ENCODE data around the gene PAQR4. TPM values are rescaled to one million over a fixed set of nuclear protein-coding genes. Genes with fewer than 3 reads are reported as not detected.

Gene PAQR4
- total RNA-seq, 1 donor from 2014 or later: 7.4 TPM

GRCh38 chr16:2962334-2963073 lies 6.6 kb upstream of the PAQR4 start:
- H3K36me3 ChIP-seq: no peaks in the 10 kb centered on the region
- intact Hi-C loops (cut with DNase I): no loop called here
- H3K27ac ChIP-seq: no peak overlapping the region
- no peak for DNase-seq
- H3K27me3 ChIP-seq: peaks cover 83% of the 10 kb centered on the region
- no peaks in the 10 kb centered on the region for H3K9me3 ChIP-seq
- no peak for ATAC-seq
- peaks cover 28% of the 10 kb centered on the region for H3K4me1 ChIP-seq
- TF ChIP-seq, protein P1, sequence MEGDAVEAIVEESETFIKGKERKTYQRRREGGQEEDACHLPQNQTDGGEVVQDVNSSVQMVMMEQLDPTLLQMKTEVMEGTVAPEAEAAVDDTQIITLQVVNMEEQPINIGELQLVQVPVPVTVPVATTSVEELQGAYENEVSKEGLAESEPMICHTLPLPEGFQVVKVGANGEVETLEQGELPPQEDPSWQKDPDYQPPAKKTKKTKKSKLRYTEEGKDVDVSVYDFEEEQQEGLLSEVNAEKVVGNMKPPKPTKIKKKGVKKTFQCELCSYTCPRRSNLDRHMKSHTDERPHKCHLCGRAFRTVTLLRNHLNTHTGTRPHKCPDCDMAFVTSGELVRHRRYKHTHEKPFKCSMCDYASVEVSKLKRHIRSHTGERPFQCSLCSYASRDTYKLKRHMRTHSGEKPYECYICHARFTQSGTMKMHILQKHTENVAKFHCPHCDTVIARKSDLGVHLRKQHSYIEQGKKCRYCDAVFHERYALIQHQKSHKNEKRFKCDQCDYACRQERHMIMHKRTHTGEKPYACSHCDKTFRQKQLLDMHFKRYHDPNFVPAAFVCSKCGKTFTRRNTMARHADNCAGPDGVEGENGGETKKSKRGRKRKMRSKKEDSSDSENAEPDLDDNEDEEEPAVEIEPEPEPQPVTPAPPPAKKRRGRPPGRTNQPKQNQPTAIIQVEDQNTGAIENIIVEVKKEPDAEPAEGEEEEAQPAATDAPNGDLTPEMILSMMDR (IDR thresholded peaks at IDR 0.05): no peak
- no peak overlapping the region for H3K4me3 ChIP-seq

GRCh38 chr16:2963074-2963722 lies 6.0 kb upstream of the PAQR4 start:
- TF ChIP-seq, protein P1 (IDR thresholded peaks at IDR 0.05): no peak
- ATAC-seq (no peak), DNase-seq (no peak)
- Histone ChIP-seq H3K27me3 (peaks cover 83% of the 10 kb centered on the region), H3K4me3 (peak overlapping the region; percentile 18), H3K9me3 (no peaks in the 10 kb centered on the region), H3K36me3 (no peaks in the 10 kb centered on the region), H3K27ac (no peak overlapping the region), H3K4me1 (peaks cover 30% of the 10 kb centered on the region)
- intact Hi-C loops (cut with DNase I): no loop called here

GRCh38 chr16:2963723-2964474 lies 5.2 kb upstream of the PAQR4 start, which contains the start of gene KREMEN2:
Gene KREMEN2 (plus strand): TSS chr16:2964275. CDS start chr16:2964521, 246 bp downstream.
- Histone ChIP-seq H3K27me3 (peaks cover 79% of the 10 kb centered on the region), H3K36me3 (no peaks in the 10 kb centered on the region), H3K4me1 (peaks cover 36% of the 10 kb centered on the region), H3K27ac (no peak within 1 kb of the TSS), H3K9me3 (no peaks in the 10 kb centered on the region), H3K4me3 (peak within 1 kb of the TSS; percentile 18)
- intact Hi-C loops (cut with DNase I): no loop called here
- DNase-seq (no peak), ATAC-seq (no peak)
- TF ChIP-seq, protein P1 (IDR thresholded peaks at IDR 0.05): no peak

GRCh38 chr16:2964475-2965336 lies 4.4 kb upstream of the PAQR4 start:
- TF ChIP-seq, protein P1 (IDR thresholded peaks at IDR 0.05): no peak
- ATAC-seq (no peak), DNase-seq (no peak)
- Histone ChIP-seq H3K4me3 (peak overlapping the region; percentile 18), H3K4me1 (peaks cover 37% of the 10 kb centered on the region), H3K27ac (no peak overlapping the region), H3K36me3 (no peaks in the 10 kb centered on the region), H3K27me3 (peaks cover 74% of the 10 kb centered on the region), H3K9me3 (no peaks in the 10 kb centered on the region)
- intact Hi-C loops (cut with DNase I): no loop called here

Measured in upper lobe of right lung (tissue), 1 donor.